ENCODE data around the gene PAGE2B.

DNA sequence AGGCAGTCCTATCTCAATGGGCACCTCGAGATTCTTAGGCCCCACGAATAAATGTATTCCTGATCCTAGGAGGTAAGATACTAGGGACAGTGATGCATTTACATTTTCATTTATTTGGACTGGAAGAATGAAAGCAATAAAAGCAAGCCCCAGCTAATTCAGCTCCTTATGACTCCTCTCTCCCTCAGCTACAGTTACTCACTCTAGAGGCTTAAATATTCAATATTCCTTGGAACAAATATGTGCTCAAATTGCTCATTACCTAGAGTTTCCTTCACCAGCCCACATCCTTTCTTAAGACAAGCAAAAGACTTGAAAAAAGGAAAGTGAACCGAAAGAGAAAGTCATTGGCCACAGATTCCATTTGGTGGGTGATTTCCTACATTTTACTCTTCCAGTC, 27.9 kb downstream of the PAGE2B start:
- TF ChIP-seq, protein P1, sequence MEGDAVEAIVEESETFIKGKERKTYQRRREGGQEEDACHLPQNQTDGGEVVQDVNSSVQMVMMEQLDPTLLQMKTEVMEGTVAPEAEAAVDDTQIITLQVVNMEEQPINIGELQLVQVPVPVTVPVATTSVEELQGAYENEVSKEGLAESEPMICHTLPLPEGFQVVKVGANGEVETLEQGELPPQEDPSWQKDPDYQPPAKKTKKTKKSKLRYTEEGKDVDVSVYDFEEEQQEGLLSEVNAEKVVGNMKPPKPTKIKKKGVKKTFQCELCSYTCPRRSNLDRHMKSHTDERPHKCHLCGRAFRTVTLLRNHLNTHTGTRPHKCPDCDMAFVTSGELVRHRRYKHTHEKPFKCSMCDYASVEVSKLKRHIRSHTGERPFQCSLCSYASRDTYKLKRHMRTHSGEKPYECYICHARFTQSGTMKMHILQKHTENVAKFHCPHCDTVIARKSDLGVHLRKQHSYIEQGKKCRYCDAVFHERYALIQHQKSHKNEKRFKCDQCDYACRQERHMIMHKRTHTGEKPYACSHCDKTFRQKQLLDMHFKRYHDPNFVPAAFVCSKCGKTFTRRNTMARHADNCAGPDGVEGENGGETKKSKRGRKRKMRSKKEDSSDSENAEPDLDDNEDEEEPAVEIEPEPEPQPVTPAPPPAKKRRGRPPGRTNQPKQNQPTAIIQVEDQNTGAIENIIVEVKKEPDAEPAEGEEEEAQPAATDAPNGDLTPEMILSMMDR (IDR thresholded peaks at IDR 0.05; ENCODE audit: insufficient read depth, low read length, poor library complexity, severe bottlenecking): no peak
- no peak for TF ChIP-seq EZH2phosphoT487 (conservative IDR thresholded peaks at IDR 0.05; ENCODE audit: low read length)

All from SU-DHL-6 (cell line).